Aorta (tissue), 5 donors: ENCODE results near the gene METTL15. TPM values are rescaled to one million over a fixed set of nuclear protein-coding genes. Genes with fewer than 3 reads are reported as not detected.
"Not testable (repeated sequence)": the region's sequence is repeated elsewhere in the genome, so short reads cannot be mapped to it uniquely, and the experiment has no call there.

Experiments used
- ATAC-seq: fragments of 200-7000 bp; cut with Tn5 transposase; one replicate; pipeline ENCODE4 v1.9.1; 2022; ENCODE audit warnings: moderate library complexity; ENCODE audit not compliant: low FRiP score
- DNase-seq, 2 donors: peaks; one replicate each; pipeline ENCODE4 v3.0.0-alpha.2; 2020
- H3K27ac ChIP-seq, 2 donors: one replicate each; pipeline ENCODE4 v1.5.1; 2013; ENCODE audit warnings: low read length in 2 of 2, mild to moderate bottlenecking in 2 of 2, moderate library complexity in 2 of 2, control low read depth in 1 of 2, inconsistent platforms in 1 of 2, low read depth in 1 of 2
- H3K27me3 ChIP-seq, 2 donors: one replicate each; pipeline ENCODE4 v1.6.1; 2013; ENCODE audit warnings: control low read depth in 1 of 2, low read length in 1 of 2, mild to moderate bottlenecking in 1 of 2, moderate library complexity in 1 of 2; ENCODE audit not compliant: insufficient read depth in 2 of 2, control insufficient read depth in 1 of 2
- H3K36me3 ChIP-seq, 2 donors: one replicate each; pipeline ENCODE4 v1.6.1; 2013; ENCODE audit warnings: control low read depth in 1 of 2, low read length in 1 of 2, mild to moderate bottlenecking in 1 of 2; ENCODE audit not compliant: insufficient read depth in 2 of 2, control insufficient read depth in 1 of 2
- H3K4me1 ChIP-seq, 2 donors: one replicate each; pipeline ENCODE4 v1.6.1; 2013; ENCODE audit warnings: low read length in 2 of 2, control low read depth in 1 of 2, mild to moderate bottlenecking in 1 of 2, moderate library complexity in 1 of 2; ENCODE audit not compliant: insufficient read depth in 2 of 2, control insufficient read depth in 1 of 2
- H3K4me3 ChIP-seq, 2 donors: one replicate each; pipeline ENCODE4 v1.5.1; 2013; ENCODE audit warnings: low read length in 2 of 2, control low read depth in 1 of 2, mild to moderate bottlenecking in 1 of 2
- H3K9me3 ChIP-seq: one replicate; pipeline ENCODE4 v1.6.1; 2013; ENCODE audit warnings: mild to moderate bottlenecking, low read length; ENCODE audit not compliant: control insufficient read depth
- WGBS, 2 donors: extraction: QIAGEN DNeasy Blood & Tissue Kit; methylation state at CpG; one replicate each; pipeline ENCODE4 v1.1.7; 2013; 5-methylcytosine and 5-hydroxymethylcytosine counted together
- intact Hi-C, 2 donors: fragments of 100-400 bp; cut with DNase I; formaldehyde crosslinking; loops; one replicate each; pipeline versions ENCODE4 v1.14.2 to v1.15.0; 2022
- polyA plus RNA-seq, 2 donors: library from polyadenylated mRNA; stranded (reverse); fragments of 200-250 nt; gene quantifications; one replicate each; pipeline ENCODE4 v1.2.3, GENCODE V29; 2013
- total RNA-seq, 2 donors: library from RNA; stranded (reverse); fragmentation: NEBNext Ultra II Directional; extraction: Animal tissue kit (Norgen Biotek cat#: 25700); gene quantifications; one replicate each; pipeline ENCODE4 v1.2.1, GENCODE V29; 2021
- donor health status: healthy with polysubstance abuse.
- donor health status: Bipolar disorder and iron deficiency.
- donor health status: DM: no; HTN: no; CAD: no.
- donor health status: DM: no; HTN: no; CAD: no.
- donor health status: DM: yes; HTN: yes; CAD: no.

METTL15 gene
- total and polyA plus RNA-seq, 4 donors: 2.4 to 19.2 (median 10.5) TPM

DNA sequence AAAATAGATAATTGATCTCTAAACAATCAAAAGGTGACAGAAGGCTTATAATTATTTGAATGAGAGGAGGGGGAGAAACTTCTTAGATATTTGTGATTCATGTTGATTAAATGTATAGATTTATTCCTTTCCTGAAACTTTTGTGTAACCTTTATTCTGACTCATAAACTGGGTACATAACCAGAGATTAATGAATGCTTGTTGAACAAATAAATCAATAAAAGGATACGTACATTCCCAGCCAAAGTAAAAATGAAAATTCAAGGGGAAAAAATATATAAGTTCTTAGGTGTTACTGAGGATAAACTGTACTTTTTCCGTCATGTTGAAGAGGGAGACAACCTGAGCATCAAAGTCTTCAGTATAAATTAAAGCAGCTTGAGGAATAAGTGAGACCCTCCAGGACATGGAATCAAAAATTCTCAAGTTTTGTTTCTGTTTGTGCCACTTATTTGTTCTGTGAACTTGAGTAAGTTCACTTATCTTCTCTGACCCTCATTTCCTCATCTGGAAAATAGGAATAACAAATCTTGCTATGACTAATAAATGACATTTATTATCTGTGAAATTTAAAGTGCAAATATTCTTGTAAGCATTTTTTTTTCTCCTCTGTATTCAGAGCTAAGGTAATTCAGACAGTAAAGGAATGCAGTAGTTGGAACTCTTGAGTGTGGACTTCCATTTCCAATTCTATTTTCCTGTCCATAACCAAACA lies 195.4 kb downstream of the METTL15 start:
- intact Hi-C loops: no loop called here
- Histone ChIP-seq H3K4me3 (no peak overlapping the region), H3K4me1 (no peaks in the 10 kb centered on the region), H3K9me3 (no peaks in the 10 kb centered on the region), H3K27ac (no peak overlapping the region), H3K27me3 (no peaks in the 10 kb centered on the region), H3K36me3 (no peaks in the 10 kb centered on the region)
- ATAC-seq (no peak), DNase-seq (no peak)
- WGBS, 2 donors: 86 to 91% methylated on average over 2 of the region's 2 CpGs

DNA sequence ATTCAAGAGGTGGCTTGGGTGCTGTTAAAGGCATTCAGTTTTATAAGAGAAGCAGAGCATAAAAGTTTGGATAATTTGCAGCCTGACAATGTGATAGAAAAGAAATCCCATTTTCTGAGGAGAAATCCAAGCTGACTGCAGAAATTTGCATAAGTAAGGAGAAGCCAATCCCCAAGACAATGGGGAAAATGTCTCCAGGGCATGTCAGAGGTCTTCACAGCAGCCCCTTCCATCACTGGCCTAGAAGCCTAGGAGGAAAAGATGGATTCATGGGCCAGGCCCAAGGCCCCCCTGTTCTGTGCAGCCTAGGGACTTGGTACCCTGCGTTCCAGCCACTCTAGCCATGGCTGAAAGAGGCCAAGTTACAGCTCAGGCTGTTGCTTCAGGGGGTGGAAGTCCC lies 207.3 kb downstream of the METTL15 start:
- WGBS, 2 donors: 97 to 100% methylated on average over 1 of the region's 1 CpG
- Histone ChIP-seq H3K9me3 (no peaks in the 10 kb centered on the region), H3K27me3 (no peaks in the 10 kb centered on the region), H3K4me1 (peaks cover 0 to 2% of the 10 kb centered on the region in 2 donors), H3K36me3 (no peaks in the 10 kb centered on the region), H3K4me3 (no peak overlapping the region), H3K27ac (no peak overlapping the region)
- intact Hi-C loops: no loop called here
- no peak for ATAC-seq
- no peak for DNase-seq

DNA sequence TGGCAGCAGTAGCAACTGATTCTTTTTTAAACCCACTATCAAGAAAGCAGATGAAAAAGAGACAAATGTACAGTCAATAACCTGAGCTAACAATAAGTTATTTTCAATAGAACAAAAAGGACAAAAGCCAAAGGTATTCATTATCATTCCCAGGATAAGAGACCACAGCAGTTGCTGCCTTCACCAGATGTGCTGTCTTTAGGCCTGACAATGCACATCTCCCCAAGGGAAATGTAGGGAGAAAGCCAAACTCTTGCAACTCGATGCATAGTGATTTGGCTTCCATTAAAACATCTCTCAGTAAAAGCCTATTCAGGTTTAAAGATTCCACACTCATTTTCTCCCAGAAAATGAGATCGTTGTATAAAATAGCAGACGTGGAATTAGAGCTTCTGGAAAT lies 210.7 kb downstream of the METTL15 start:
- H3K27me3 ChIP-seq: no peaks in the 10 kb centered on the region
- H3K9me3 ChIP-seq: no peaks in the 10 kb centered on the region
- no peak for DNase-seq
- intact Hi-C loops: no loop called here
- no peak for ATAC-seq
- no peak overlapping the region for H3K27ac ChIP-seq
- no peak overlapping the region for H3K4me3 ChIP-seq
- WGBS, 2 donors: 78 to 80% methylated on average over 3 of the region's 3 CpGs
- no peaks in the 10 kb centered on the region for H3K4me1 ChIP-seq
- H3K36me3 ChIP-seq: no peaks in the 10 kb centered on the region

DNA sequence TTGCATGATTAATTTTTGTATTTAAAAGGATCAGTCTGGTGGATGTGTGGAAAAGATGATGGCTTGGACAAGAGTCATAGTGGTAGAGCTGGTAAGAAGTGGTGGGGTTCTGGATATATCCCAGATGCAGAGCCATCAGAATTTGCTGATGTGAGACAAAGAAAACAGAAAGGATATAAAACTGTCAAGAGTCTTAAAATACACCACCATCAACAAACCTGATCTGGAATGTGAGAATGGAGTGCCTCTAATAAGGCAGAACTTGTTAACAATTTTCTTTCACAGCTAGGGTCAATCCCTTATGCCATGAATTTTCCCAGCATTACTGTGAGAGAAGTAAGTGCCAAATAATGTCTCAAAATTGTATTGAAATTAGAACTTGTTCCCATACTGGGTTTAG lies 215.4 kb downstream of the METTL15 start:
- H3K36me3 ChIP-seq: no peaks in the 10 kb centered on the region
- H3K4me3 ChIP-seq: no peak overlapping the region
- no peak for DNase-seq
- H3K27ac ChIP-seq: no peak overlapping the region
- ATAC-seq: no peak
- H3K9me3 ChIP-seq: no peaks in the 10 kb centered on the region
- H3K4me1 ChIP-seq: no peaks in the 10 kb centered on the region
- no peaks in the 10 kb centered on the region for H3K27me3 ChIP-seq
- intact Hi-C loops: no loop called here

DNA sequence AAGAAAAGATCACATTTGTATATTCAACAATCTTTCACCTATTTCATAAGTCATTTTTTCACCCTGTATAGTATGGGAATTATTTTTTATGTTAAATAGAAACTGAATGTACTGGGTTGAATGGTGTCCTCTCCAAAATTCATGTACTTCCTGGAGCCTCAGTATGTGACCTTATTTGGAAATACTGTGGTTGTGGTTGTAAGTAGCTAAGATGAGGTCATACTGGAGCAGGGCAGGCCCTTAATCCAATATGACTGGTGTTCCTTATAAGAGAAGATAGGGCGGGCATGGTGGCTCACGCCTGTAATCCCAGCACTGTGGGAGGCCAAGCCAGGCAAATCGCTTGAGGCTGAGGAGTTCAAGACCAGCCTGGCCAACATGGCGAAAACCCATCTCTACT lies 224.2 kb downstream of the METTL15 start:
- H3K36me3 ChIP-seq, H3K27ac ChIP-seq, DNase-seq, H3K27me3 ChIP-seq, ATAC-seq, H3K9me3 ChIP-seq, H3K4me3 ChIP-seq, H3K4me1 ChIP-seq, intact Hi-C loops: not testable (repeated sequence)
- WGBS, 2 donors: 96 to 100% methylated on average over 2 to 4 of the region's 4 CpGs

DNA sequence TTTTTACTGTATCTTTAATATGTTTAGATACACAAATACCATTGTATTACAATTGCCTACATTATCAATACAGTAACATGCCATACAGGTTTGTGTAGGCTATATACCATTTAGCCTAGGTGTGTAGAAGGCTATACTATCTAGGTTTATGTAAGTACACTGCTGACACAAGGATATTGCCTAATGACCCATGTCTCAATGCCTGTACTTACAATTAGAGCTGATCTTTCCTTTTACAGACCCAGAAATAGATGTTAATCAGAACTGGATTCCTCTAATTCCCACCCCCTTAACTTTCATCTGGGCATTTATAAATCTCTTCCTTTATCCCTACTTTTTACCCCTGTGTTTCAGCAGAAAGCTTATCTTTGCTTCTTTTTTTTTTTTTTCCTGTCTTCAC lies 229.5 kb downstream of the METTL15 start:
- Histone ChIP-seq H3K36me3 (no peaks in the 10 kb centered on the region), H3K4me3 (no peak overlapping the region), H3K27me3 (no peaks in the 10 kb centered on the region), H3K27ac (no peak overlapping the region), H3K9me3 (no peaks in the 10 kb centered on the region), H3K4me1 (no peaks in the 10 kb centered on the region)
- ATAC-seq: no peak
- no peak for DNase-seq
- intact Hi-C loops: no loop called here

DNA sequence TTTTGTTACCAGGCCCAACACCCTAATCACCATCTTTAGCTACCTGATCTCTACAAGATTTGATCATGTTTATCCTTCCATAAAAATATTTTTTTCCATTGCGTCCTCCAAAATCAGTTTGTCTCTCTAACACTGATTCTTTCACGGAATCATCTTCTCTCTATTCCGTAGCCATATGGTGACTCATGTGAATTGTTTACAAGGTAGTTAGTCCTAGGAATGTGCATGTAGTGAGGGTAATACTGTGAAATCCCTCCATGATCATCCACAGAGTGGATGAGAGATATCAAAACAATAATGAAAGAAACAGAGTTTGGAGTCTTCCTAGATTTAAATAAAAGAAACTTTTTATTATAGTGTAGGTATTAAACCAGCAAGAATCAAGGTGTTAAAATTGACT lies 230.2 kb downstream of the METTL15 start:
- no peaks in the 10 kb centered on the region for H3K9me3 ChIP-seq
- no peaks in the 10 kb centered on the region for H3K36me3 ChIP-seq
- no peak overlapping the region for H3K4me3 ChIP-seq
- DNase-seq (no peak), ATAC-seq (no peak)
- H3K27ac ChIP-seq: no peak overlapping the region
- 97 to 98% methylated on average over 3 of the region's 3 CpGs for WGBS, 2 donors
- H3K27me3 ChIP-seq: no peaks in the 10 kb centered on the region
- intact Hi-C loops: no loop called here
- no peaks in the 10 kb centered on the region for H3K4me1 ChIP-seq

DNA sequence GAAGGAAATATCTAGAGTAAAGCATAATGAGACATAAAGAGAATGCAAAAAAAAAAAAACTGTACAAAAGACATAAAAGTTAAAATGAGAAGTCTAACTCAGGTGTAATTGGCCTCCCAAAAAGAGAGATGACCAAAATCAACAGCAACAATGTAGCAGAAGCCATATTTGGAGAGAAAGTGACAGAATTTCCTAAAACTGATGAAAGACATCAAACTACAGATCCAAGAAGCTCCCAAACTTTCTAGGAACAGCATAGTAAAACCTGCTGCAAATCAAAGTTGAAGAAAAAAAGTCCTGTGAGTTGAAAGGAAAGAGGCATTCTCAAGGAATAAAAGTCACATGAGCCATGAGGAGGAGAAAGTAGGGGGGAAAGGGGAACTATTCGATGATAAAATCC lies 231.3 kb downstream of the METTL15 start:
- Histone ChIP-seq H3K27me3 (no peaks in the 10 kb centered on the region), H3K4me3 (no peak overlapping the region), H3K36me3 (no peaks in the 10 kb centered on the region), H3K27ac (no peak overlapping the region), H3K4me1 (no peaks in the 10 kb centered on the region), H3K9me3 (no peaks in the 10 kb centered on the region)
- intact Hi-C loops: no loop called here
- no peak for DNase-seq
- WGBS, 2 donors: 95 to 100% methylated on average over 1 of the region's 1 CpG
- ATAC-seq: no peak

DNA sequence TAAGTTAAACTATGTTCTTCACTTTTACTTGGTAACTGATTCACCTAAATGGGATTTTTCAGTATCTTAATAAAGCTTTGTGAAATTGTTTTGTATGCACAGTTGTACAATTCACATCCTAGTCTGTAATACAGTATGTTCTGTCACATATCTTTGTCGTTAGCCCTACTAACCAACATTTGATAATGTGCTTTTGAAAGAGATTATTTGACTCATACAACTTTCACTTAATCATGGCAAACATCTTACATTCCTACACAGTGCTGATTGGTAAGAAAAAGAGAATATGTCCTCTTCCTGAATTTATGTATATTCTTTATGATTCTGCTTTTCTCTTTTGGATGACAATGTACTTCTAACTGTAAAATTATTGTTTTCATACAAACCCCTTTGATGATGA lies 234.5 kb downstream of the METTL15 start:
- no peak overlapping the region for H3K27ac ChIP-seq
- 84 to 92% methylated on average over 1 of the region's 1 CpG for WGBS, 2 donors
- intact Hi-C loops: no loop called here

More for the DNA sequence above, 234.5 kb downstream of the METTL15 start:
- DNase-seq: no peak
- Histone ChIP-seq H3K27me3 (no peaks in the 10 kb centered on the region), H3K36me3 (no peaks in the 10 kb centered on the region), H3K9me3 (no peaks in the 10 kb centered on the region), H3K4me3 (no peak overlapping the region), H3K4me1 (no peaks in the 10 kb centered on the region)
- no peak for ATAC-seq
